ENCODE data around the gene XAF1. TPM values are rescaled to one million over a fixed set of nuclear protein-coding genes. Genes with fewer than 3 reads are reported as not detected.

XAF1 gene
- total RNA-seq, 1 experiment from 2014 or later = 0.20 TPM

- no peak for TF ChIP-seq ZMAT4 (CRISPR knock-in tag; IDR thresholded peaks at IDR 0.05)
- no peak for TF ChIP-seq ARID4B (CRISPR knock-in tag; IDR thresholded peaks at IDR 0.05; ENCODE audit: borderline replicate concordance)
- TF ChIP-seq GTF2I (CRISPR knock-in tag; conservative IDR thresholded peaks at IDR 0.05) = no peak
Measured at GRCh38 chr17:6749519-6749918, 6.3 kb upstream of the XAF1 start (continued).

- TF ChIP-seq ZNF263 (CRISPR knock-in tag; IDR thresholded peaks at IDR 0.05; ENCODE audit: low read depth) = no peak
- no peak for TF ChIP-seq ZNF671 (CRISPR knock-in tag; IDR thresholded peaks at IDR 0.05)
- TF ChIP-seq, protein P1, sequence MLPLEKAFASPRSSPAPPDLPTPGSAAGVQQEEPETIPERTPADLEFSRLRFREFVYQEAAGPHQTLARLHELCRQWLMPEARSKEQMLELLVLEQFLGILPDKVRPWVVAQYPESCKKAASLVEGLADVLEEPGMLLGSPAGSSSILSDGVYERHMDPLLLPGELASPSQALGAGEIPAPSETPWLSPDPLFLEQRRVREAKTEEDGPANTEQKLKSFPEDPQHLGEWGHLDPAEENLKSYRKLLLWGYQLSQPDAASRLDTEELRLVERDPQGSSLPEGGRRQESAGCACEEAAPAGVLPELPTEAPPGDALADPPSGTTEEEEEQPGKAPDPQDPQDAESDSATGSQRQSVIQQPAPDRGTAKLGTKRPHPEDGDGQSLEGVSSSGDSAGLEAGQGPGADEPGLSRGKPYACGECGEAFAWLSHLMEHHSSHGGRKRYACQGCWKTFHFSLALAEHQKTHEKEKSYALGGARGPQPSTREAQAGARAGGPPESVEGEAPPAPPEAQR (CRISPR knock-in tag; IDR thresholded peaks at IDR 0.05) = no peak
- TF ChIP-seq ZNF396 (CRISPR knock-in tag; IDR thresholded peaks at IDR 0.05; ENCODE audit: borderline replicate concordance) = no peak
- TF ChIP-seq GABPB1 (CRISPR knock-in tag; IDR thresholded peaks at IDR 0.05) = peak; percentile 97
- no peak for DNase-seq (ENCODE audit: low spot score)
- Mint-ChIP-seq H3K36me3 (peaks cover 7% of the 10 kb centered on the region; the same call in 1 of the 2 replicates), H3K27me3 (ENCODE audit: low read depth) (no peaks in the 10 kb centered on the region), H3K4me1 (peaks cover 24% of the 10 kb centered on the region), H3K27ac (0 out of 2 replicates have a peak overlapping the region, but pooled peaks have one; percentile 12), H3K4me3 (no peak overlapping the region), H3K9me3 (peaks cover 17% of the 10 kb centered on the region)
- POLR2A ChIA-PET = no interaction called here
- ATAC-seq = no peak
- CTCF ChIA-PET = interaction anchor here (1.0 to 2.6 kb wide), 3 partner anchors 39 to 91 kb away, joined by 3 to 13 read pairs (median 4); partner anchors contain the start of gene SLC13A5
Measured at GRCh38 chr17:6752068-6752909, 3.6 kb upstream of the XAF1 start.

DNA sequence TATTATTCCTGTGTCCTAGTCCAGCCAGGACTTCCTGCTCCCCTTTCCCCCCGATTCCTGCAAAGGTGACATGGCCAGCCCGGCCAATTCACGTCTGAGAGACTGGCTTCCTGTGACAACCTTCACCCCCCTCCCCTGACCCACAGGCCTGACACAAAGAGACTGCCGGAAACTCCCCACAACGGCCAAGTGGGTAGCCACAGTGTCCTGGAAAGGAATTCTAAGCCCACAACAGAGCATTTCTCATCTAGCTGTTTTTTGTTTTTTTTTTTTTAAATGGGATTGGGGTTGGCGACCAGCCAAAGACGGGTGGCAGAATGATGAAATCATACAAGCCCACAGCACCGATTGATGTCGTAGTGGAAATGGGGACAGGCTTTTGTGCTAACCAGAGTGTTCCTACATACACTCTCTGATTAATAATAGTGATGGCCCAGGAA, 2.8 kb upstream of the XAF1 start:
- ChIA-PET POLR2A (interaction anchor here (0.7 kb wide), 1 partner anchor 9 kb away, joined by 3 read pairs; no protein-coding TSS in a partner anchor), CTCF (interaction anchor here (1.0 to 2.6 kb wide), 3 partner anchors 40 to 51 kb away, joined by 3 to 13 read pairs (median 3); partner anchors contain the start of gene SLC13A5)
- TF ChIP-seq, protein P2, sequence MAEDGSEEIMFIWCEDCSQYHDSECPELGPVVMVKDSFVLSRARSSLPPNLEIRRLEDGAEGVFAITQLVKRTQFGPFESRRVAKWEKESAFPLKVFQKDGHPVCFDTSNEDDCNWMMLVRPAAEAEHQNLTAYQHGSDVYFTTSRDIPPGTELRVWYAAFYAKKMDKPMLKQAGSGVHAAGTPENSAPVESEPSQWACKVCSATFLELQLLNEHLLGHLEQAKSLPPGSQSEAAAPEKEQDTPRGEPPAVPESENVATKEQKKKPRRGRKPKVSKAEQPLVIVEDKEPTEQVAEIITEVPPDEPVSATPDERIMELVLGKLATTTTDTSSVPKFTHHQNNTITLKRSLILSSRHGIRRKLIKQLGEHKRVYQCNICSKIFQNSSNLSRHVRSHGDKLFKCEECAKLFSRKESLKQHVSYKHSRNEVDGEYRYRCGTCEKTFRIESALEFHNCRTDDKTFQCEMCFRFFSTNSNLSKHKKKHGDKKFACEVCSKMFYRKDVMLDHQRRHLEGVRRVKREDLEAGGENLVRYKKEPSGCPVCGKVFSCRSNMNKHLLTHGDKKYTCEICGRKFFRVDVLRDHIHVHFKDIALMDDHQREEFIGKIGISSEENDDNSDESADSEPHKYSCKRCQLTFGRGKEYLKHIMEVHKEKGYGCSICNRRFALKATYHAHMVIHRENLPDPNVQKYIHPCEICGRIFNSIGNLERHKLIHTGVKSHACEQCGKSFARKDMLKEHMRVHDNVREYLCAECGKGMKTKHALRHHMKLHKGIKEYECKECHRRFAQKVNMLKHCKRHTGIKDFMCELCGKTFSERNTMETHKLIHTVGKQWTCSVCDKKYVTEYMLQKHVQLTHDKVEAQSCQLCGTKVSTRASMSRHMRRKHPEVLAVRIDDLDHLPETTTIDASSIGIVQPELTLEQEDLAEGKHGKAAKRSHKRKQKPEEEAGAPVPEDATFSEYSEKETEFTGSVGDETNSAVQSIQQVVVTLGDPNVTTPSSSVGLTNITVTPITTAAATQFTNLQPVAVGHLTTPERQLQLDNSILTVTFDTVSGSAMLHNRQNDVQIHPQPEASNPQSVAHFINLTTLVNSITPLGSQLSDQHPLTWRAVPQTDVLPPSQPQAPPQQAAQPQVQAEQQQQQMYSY (CRISPR knock-in tag; IDR thresholded peaks at IDR 0.05) = 0 out of 2 replicates have a peak, but pooled peaks have one; percentile 19
- TF ChIP-seq ETV6 (CRISPR knock-in tag; IDR thresholded peaks at IDR 0.05) = 0 out of 2 replicates have a peak, but pooled peaks have one; percentile 45
- TF ChIP-seq, protein P1 (CRISPR knock-in tag; IDR thresholded peaks at IDR 0.05) = no peak
- no peak for TF ChIP-seq ZNF232 (CRISPR knock-in tag; IDR thresholded peaks at IDR 0.05)
- peak overlapping the region; percentile 87; the same call in 1 of the 2 replicates for H3K27ac Mint-ChIP-seq
- DNase-seq (ENCODE audit: low spot score) (peak; percentile 29), ATAC-seq (peak; percentile 68)
- H3K4me3 Mint-ChIP-seq = no peak overlapping the region
- H3K9me3 Mint-ChIP-seq = peaks cover 15% of the 10 kb centered on the region
- H3K36me3 Mint-ChIP-seq = peaks cover 7% of the 10 kb centered on the region; the same call in 1 of the 2 replicates
- no peaks in the 10 kb centered on the region for H3K27me3 Mint-ChIP-seq (ENCODE audit: low read depth)
- peaks cover 29% of the 10 kb centered on the region for H3K4me1 Mint-ChIP-seq
